ENCODE measurements around the gene GLT8D2.
"Not testable (repeated sequence)": the region's sequence is repeated elsewhere in the genome, so short reads cannot be mapped to it uniquely, and the experiment has no call there.

Gene GLT8D2

DNA sequence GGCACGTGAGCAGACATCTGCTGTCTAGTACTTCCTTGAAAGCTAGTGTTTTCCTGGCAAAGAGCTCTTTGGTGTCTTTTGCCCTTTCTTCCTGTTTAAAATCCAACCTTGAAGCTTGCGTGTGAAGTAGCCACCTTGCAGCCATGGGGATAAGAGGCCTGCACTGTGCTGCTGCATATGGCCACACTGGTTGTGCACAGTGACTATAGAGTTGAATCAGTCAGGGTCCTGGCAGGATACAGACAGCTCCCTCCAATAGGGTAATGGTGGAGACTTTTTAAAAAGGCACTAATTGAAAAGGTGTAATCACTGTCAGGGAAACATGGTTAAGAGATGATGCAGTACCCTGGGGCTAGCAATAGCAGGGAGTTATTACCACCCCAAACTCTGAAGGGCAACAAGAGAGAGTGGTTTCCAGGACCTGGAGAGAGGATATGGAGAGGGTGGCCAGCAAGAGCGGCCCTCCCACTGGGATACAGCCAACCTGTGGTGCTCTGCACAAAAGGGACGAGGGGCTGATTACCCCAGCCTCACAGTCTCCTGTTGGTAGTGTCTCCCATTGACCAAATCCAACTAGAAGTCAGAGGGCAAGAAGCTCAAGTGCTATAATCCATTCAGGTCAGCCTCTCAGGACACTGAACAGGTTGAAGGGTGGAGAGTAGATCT lies 4.8 kb upstream of the GLT8D2 start:
- FAIRE-seq (no peak), DNase-seq (ENCODE audit: low spot score) (no peak)

DNA sequence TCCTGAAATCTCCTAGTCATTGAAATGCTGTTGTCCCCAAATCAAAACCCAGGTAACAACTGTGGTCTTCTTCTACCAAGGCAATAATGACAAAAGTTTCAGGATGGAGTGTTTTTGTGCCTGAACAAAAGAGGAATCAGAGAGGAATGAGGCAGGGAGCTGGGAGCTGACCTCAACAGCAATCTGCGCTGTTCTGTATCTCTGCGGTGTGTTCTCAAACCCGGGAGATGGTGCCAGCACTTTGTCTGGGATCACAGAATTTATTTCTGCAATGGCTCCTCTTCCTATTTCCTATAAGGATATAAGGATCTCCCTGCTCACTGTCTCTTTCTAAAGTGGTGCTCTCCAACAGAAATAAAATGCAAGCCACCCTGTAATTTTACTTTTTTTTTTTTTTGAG lies 449 bp upstream of the GLT8D2 start:
- FAIRE-seq = no peak

DNA sequence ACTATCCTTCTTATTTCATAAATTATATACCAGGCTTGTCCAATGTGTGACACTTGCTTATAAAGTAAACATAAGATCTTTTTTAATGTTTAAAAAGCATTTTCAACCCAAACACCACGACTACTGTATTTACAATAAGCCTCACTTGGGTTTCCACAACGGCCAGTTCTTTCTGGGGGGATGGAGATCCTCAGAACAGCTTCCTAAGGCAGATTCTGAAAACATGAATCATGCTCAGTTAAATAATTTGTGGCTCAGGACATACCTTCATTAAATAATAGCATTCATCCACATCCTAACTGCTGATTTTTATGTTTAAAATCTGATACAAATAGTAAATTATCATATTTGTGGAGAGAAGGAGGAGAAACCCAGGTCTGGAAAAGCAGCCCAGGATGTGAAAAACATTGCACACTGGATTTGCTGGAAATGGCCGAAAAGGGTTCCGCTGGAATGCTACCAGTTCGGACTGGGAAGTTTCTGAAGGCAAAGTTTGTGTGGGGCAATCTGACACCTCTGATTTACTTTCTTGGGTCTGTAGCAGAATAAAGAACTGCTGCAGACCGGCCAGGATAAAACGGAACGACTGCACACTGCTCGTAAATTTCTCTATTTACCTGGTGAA lies 597 bp downstream of the GLT8D2 start:
- DNase-seq (ENCODE audit: low spot score) (no peak), FAIRE-seq (no peak)

More for the DNA sequence above, 449 bp upstream of the GLT8D2 start:
- no peak for DNase-seq (ENCODE audit: low spot score)

DNA sequence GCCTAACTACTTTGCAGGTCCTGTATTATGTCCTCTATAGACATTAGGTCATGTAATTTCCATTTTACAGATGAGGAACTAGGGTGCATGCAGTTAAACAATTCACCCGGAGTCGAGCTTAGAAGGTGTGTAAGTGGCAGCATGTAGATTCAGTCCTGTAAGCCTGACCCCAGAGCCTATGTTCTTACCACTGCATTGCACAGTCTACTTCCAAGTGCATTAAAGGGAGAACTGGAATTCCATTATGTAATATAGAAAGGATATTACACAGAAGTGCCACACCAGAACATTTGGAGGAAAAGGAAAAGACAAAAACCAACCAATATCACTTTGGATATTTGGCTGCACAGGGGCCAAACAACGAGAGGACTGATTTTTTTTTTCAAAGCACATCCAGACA lies 1.2 kb downstream of the GLT8D2 start:
- DNase-seq (ENCODE audit: low spot score) (no peak), FAIRE-seq (no peak)

DNA sequence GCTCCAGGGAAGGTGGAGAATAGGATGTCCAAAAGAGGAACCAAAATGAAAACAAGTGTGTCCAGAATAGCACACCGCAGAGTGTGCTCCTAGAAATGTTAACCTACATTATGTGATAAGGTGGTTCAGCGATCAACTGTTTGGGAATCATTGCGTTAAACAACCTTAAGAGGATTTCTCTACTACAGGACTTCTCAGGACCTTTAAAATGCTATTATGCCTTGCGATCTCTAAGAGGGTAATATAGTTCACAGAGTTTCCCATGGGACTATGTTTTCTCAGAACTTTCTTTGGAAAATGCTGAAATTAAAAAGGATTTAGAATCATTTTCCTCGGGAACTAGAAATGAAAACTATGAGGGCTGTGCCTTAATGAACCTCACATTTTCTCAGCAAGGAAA lies 1.8 kb downstream of the GLT8D2 start:
- DNase-seq (ENCODE audit: low spot score) = no peak
- no peak for FAIRE-seq

DNA sequence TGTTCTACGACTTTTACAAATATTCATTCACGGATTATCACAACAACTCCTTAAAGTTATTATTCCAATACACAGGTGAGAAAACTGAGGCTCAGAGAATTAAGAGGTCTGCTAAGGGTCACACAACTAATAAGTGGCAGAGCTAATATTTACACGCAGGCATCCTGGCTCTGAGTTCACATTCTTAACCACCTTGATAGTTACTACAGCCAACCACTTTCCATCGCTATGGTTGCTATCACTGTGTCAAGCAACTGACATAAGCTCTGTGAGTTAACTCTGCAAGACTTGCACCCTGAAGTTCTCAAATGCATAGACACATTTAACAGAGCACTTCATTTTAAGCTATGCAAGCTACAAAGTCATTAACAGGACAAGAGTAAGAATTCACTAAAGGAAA lies 3.7 kb downstream of the GLT8D2 start:
- DNase-seq (ENCODE audit: low spot score) = no peak
- FAIRE-seq = no peak

DNA sequence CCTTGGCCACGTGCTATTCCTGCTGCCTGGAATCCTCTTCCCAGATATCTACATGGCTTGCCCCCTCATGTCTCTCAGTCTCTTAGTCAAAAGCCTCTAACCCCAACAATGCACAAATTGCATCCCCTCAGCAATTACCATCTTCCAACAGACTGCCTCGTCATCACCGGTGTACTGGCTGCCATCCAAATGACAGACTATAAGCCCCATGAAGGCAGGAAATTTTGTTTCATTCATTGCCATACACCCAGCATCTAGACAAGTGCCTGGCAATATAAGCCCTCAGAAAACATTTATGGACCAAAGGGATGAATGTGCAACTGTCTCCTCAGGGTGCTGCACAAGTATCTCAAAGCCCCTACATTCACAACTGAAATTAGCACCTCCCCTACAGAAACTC lies 5.8 kb downstream of the GLT8D2 start:
- DNase-seq (ENCODE audit: low spot score) (no peak), FAIRE-seq (no peak)

DNA sequence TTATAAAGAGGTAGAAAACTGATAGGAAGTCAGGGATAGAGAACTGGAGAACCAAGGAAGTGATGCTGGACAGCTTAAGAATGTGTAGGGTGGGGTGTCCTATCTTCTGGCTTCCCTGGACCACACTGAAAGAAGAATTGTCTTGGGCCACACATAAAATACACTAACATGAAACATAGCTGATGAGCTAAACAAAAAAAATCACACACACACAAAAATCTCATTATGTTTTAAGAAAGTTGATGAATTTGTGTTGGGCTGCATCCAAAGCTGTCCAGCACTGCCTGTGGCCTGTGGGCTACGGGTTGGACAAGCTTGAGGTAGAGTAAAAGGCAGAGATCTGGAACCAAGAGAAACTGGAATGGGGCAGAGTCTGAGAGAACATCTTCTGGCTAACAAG lies 7.4 kb downstream of the GLT8D2 start:
- FAIRE-seq (no peak), DNase-seq (ENCODE audit: low spot score) (no peak)

DNA sequence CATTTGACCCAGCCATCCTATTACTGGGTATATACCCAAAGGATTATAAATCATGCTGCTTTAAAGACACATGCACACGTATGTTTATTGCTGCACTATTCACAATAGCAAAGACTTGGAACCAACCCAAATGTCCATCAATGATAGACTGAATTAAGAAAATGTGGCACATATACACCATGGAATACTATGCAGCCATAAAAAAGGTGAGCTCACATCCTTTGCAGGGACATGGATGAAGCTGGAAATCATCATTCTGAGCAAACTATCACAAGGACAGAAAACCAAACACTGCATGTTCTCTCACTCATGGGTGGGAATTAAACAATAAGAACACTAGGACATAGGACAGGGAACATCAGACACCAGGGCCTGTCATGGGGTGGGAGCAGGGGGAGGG lies 10.2 kb downstream of the GLT8D2 start:
- not testable (repeated sequence) for FAIRE-seq; DNase-seq (ENCODE audit: low spot score)

DNA sequence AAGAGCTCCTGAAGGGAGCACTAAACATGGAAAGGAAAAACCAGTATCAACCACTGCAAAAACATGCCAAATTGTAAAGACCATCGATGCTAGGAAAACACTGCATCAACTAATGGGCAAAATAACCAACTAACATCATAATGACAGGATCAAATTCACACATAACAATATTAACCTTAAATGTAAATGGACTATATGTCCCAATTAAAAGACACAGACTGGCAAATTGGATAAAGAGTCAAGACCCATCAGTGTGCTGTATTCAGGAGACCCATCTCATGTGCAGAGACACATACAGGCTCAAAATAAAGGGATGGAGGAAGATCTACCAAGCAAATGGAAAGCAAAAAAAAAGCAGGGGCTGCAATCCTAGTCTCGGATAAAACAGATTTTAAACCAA lies 13.8 kb downstream of the GLT8D2 start:
- FAIRE-seq; DNase-seq (ENCODE audit: low spot score): not testable (repeated sequence)

DNA sequence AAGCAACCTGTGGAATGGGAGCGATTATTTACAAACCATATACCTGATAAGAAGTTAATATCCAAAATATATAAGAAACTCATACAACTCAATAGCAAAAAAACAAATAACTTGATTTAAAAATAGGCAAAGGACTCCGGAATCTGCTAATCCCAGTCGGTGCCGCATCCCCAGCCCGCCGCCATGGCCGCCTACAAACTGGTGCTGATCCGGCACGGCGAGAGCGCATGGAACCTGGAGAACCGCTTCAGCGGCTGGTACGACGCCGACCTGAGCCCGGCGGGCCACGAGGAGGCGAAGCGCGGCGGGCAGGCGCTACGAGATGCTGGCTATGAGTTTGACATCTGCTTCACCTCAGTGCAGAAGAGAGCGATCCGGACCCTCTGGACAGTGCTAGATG lies 19.4 kb downstream of the GLT8D2 start:
- DNase-seq (ENCODE audit: low spot score); FAIRE-seq: not testable (repeated sequence)

DNA sequence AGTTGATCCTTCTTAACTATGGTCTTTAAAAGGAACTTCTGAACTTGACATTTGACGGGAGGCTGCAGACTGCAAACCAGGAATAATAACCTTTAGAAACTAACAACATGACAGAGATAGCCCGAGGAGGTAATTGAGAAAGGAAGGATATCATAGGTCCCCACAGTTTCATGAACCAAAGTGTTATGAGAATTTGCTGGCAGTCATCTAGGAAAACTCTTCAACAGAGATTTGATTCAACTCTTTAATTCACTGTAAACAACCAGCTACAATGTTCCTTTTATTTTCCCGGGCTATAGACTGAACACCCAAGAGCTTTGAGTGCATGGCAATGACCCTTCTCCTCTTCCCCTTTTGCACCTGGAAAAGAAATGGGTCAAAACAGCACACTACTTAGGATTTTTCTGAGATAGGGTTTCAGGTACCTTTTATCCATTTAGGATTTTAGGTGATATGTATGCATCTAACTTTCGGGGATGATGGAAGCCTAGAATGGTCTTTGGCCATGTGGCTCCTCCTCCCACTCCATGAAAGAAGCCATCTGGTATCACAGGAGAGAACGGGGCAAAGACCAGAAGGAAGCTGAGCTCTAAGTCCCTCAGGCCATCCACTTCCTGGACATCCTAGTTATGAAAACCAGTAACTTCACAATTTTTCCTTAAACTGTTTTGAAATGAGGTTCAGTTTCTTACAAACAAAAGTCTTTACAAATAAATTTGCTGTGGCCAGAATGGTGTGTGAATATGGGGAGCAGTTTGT lies 23.0 kb downstream of the GLT8D2 start:
- no peak for FAIRE-seq
- no peak for DNase-seq (ENCODE audit: low spot score)

DNA sequence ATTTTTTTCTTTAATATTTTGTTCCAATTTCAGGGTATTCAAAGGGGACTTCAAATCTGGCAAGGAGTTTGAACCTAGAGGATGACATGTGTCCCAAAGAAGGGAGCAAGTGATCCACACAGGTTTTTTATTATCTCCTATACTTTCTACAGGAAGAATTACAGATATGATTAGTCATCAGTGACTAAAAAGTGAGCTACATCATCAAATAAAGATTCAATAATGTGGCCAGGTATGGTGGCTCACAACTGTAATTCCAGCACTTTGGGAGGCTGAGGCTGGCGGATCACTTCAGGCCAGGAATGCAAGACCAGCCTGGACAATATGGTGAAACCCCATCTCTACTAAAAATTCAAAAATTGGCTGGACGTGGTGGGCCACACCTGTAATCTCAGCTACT lies 24.2 kb downstream of the GLT8D2 start:
- FAIRE-seq = no peak
- DNase-seq (ENCODE audit: low spot score) = no peak

DNA sequence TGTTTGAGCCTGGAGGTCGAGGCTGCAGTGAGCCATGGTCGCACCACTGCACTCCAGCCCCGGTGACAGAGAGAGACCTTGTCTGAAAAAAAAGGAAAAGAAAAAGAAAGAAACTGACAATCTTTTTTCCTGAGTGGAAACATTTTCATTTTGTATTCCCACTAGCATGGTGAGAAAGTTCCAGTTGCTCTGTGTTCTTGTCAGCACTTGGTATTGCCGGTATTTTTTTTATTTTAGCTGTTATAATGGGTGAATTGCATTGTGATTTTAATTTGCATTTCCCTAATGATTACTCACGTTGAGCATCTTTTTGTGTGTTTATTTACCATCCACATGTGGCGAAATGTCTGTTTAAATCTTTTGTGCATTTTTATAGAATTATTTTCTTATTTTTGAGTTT lies 25.6 kb downstream of the GLT8D2 start:
- DNase-seq (ENCODE audit: low spot score) (no peak), FAIRE-seq (no peak)

DNA sequence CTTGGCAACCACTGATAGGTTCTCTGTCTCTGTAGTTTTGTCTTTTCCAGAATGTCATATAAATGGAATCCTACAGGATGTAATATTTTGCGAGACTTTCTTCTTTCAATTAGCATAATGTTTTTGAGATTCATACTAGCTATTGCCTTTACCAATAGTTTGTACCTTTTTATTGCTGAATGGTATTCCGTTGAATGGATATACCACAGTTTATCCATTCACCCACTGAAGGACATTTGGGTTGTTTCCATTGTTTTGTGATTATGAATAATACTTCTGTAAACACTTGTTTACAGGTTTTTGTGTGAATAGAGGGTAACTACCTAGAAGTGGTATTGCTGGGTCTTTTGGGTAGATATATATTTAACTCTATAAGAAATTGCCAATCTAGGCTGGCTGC lies 26.3 kb downstream of the GLT8D2 start:
- FAIRE-seq (no peak), DNase-seq (ENCODE audit: low spot score) (no peak)

DNA sequence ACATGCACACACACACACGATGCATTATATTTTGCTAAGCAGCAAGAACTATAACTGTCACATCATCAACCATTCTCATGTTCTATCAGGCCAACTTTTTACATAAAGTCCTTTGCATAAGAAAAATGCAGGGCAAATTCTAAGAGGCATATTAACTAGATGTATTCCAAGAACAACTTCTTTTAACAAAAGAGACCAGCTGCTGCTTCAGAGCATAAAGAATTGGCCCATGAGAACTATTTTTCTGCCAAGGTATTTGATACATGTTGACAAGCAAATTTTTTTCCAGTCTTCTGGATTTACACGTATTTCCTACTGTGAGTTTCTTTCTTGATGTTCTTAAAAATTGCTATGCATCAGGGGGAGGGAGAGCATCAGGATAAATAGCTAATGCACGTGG lies 27.2 kb downstream of the GLT8D2 start:
- FAIRE-seq (no peak), DNase-seq (ENCODE audit: low spot score) (no peak)

DNA sequence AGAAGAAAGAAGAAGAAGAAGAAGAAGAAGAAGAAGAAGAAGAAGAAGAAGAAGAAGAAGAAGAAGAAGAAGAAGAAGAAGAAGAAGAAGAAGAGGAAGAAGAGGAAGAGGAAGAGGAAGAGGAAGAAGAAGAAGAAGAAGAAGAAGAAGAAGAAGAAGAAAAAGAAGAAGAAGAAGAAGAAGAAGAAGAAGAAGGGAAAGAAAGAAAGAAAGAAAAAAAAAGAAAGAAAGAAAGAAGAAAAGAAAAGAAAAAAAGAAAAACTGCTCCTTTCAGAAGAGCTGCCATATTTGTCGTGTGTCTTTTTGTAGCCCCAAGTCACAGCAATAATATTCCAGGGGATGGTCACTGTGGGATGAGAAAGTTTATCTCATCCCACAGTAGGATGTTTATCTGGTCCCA lies 28.1 kb downstream of the GLT8D2 start:
- FAIRE-seq; DNase-seq (ENCODE audit: low spot score): not testable (repeated sequence)

DNA sequence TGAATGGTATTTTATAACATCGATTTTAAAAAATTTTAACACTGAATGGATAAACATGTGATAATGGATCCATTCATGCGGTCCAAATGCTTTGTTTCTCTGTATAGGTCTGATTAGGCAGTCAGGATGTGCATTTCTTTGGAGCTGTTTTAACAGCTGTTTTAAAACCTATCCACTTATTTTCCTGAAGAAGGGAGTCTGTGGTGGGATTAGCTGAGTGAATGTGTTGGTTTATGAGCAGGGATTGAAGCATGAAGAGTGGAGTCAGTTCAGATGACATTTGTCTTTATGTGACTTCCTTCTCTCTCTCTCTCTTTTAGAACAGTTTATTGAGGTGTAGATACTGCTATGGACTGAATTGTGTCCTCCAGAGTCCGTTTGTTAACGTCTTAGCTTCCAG lies 37.7 kb downstream of the GLT8D2 start:
- no peak for DNase-seq (ENCODE audit: low spot score)
- no peak for FAIRE-seq

DNA sequence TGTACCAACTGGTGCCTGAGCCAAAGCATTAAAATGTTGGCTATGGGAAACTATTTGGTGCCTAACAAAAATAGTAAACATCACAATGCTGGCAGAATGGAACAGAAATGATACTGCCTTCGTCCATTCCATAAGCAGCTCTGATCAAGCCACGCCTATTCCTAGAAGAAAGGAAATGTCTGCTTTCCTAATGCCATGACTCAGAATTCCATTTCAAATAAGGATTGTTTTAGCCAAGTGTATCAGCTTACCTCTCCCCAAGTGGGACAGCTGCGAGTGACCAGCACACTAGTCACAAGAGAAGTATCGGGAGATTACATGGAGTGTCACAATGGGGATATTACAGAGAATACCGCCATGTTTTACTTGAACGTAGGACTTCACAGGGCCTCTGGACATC lies 38.7 kb downstream of the GLT8D2 start:
- DNase-seq (ENCODE audit: low spot score) = peak; percentile 51
- FAIRE-seq = no peak

DNA sequence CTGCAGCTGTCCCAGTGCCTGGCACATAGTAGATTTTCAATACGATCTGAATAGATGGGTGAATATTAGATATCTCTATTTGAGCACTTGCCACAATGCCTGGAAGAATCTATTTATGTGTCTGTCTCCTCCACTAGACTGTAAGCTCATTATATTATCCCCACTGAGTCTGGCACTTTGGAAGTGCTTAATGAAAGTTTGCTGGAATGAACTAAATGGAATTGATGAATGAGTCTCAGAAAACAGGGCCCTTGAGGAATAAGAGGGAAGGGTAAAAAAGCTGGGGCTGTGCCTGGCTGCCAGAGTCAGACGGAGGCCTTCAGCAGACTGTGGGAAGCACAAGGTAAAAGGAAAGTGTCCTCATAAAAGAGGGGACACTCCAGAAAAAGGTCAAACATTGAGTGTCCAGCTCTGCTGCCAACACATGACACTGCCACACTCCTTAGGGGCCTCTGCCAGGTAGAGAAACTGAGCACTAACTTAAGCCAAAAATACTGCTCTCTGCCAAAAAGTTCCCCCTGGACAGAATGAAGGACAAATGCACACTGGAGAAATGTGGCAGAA lies 39.3 kb downstream of the GLT8D2 start:
- no peak for DNase-seq (ENCODE audit: low spot score)
- FAIRE-seq = no peak

DNA sequence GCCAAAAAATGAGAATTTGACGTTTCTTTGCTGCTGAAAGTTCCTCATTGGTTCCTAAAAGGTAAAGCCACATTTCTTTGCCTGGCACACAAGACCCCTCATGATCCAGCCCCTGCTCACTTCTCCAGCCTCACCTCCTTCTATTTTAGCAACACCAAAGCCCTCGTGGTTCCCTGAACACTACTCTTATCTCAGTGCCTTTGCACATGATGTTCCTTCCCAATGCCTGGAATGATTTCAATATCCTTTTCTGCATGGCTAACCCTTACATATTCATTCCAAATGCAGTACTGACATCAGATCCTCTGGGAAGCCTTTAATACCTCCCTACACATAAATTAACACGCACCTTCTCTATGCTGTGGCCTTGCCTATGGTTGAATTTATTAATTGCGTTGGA lies 39.9 kb downstream of the GLT8D2 start:
- FAIRE-seq (no peak), DNase-seq (ENCODE audit: low spot score) (no peak)

DNA sequence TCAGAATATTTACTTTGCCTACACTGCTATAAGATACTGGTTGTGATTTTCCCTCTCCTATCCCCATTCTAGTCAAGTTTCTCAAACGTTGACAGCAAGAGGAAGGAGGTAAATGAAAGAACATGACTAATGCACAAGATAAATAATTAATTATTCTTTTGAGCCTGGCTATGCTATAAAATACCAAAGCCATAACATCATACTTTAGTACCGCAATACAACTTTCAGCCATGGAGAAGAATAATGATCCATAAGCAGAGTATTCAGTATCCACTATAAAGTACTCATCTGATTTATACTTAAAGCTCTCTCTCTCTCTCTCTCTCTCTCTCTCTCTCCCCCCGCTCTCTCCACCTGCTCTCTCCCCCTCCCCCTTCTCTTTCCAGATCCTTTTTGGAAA lies 43.1 kb downstream of the GLT8D2 start:
- FAIRE-seq = peak; percentile 82
- peak; percentile 73 for DNase-seq (ENCODE audit: low spot score)

Measured in RCC 7860 (cell line).